ENCODE data around the gene CAD.

DNA sequence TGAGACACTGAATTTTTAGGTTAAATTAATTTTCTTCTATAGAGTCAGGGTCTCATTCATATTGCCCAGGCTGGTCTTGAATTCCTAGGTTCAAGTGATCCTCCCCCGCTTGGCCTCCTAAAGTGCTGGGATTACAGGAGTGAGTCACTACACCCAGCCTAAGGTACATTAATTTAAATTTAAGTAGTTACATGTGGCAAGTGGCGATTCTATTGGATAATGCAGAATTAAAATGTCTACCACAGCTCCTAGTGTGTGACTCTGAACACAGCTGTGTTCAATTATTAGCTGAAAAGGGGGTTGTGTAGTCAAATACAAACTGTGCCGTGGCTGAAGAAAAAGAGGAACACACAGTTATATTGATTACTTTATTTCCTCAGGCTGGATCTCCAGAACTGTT lies 2.2 kb upstream of the CAD start:
- TF ChIP-seq, protein P1, sequence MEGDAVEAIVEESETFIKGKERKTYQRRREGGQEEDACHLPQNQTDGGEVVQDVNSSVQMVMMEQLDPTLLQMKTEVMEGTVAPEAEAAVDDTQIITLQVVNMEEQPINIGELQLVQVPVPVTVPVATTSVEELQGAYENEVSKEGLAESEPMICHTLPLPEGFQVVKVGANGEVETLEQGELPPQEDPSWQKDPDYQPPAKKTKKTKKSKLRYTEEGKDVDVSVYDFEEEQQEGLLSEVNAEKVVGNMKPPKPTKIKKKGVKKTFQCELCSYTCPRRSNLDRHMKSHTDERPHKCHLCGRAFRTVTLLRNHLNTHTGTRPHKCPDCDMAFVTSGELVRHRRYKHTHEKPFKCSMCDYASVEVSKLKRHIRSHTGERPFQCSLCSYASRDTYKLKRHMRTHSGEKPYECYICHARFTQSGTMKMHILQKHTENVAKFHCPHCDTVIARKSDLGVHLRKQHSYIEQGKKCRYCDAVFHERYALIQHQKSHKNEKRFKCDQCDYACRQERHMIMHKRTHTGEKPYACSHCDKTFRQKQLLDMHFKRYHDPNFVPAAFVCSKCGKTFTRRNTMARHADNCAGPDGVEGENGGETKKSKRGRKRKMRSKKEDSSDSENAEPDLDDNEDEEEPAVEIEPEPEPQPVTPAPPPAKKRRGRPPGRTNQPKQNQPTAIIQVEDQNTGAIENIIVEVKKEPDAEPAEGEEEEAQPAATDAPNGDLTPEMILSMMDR (conservative IDR thresholded peaks at IDR 0.05; ENCODE audit: low read depth, low read length): no peak
- TF ChIP-seq BHLHE40 (IDR thresholded peaks at IDR 0.05; ENCODE audit: low read depth, low read length) (no peak), POLR2A (IDR thresholded peaks at IDR 0.05; ENCODE audit: low read depth, low read length) (no peak), CEBPB (IDR thresholded peaks at IDR 0.05; ENCODE audit: low read depth, low read length) (no peak), RAD21 (IDR thresholded peaks at IDR 0.05; ENCODE audit: low read length) (no peak), RFX5 (IDR thresholded peaks at IDR 0.05; ENCODE audit: low read depth, low read length) (no peak), NFE2L2 (IDR thresholded peaks at IDR 0.05; ENCODE audit: low read depth, low read length) (no peak), CHD1 (IDR thresholded peaks at IDR 0.05; ENCODE audit: low read depth, low read length) (no peak), MXI1 (IDR thresholded peaks at IDR 0.05; ENCODE audit: borderline replicate concordance, low read depth, low read length) (no peak), RCOR1 (IDR thresholded peaks at IDR 0.05; ENCODE audit: insufficient replicate concordance, low read length) (no peak)
- TF ChIP-seq, protein P2, sequence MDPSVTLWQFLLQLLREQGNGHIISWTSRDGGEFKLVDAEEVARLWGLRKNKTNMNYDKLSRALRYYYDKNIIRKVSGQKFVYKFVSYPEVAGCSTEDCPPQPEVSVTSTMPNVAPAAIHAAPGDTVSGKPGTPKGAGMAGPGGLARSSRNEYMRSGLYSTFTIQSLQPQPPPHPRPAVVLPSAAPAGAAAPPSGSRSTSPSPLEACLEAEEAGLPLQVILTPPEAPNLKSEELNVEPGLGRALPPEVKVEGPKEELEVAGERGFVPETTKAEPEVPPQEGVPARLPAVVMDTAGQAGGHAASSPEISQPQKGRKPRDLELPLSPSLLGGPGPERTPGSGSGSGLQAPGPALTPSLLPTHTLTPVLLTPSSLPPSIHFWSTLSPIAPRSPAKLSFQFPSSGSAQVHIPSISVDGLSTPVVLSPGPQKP (IDR thresholded peaks at IDR 0.05; ENCODE audit: borderline replicate concordance, low read depth, low read length): no peak
- TF ChIP-seq, protein P3, sequence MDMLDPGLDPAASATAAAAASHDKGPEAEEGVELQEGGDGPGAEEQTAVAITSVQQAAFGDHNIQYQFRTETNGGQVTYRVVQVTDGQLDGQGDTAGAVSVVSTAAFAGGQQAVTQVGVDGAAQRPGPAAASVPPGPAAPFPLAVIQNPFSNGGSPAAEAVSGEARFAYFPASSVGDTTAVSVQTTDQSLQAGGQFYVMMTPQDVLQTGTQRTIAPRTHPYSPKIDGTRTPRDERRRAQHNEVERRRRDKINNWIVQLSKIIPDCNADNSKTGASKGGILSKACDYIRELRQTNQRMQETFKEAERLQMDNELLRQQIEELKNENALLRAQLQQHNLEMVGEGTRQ (IDR thresholded peaks at IDR 0.05; ENCODE audit: low read depth, low read length): no peak

Data from IMR-90 (cell line).